ENCODE results near the gene FSD1.
"Not testable (repeated sequence)": the region's sequence is repeated elsewhere in the genome, so short reads cannot be mapped to it uniquely, and the experiment has no call there.

The FSD1 gene

DNA sequence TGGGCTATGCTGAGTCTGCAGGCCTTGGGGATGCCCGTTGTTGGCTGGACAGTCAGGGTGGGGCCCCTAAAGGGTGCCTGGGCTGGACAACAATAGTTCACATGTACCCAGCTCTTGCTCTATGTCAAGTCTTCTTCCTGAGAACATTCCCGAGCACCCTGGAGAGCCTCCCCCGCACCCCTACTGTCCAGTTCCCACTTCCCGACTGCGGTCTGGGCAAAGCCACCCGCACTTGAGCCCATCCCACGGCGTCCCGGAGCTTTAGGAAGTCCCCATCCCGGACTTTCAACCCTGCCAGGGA is 37.9 kb downstream of the FSD1 start:
- in situ Hi-C loops (cut with MboI; ENCODE audit: low sequenced_read_pairs), result no loop called here

GRCh38 chr19:4342615-4343369 is 38.4 kb downstream of the FSD1 start:
- in situ Hi-C loops (cut with MboI; ENCODE audit: low sequenced_read_pairs), result no loop called here

DNA sequence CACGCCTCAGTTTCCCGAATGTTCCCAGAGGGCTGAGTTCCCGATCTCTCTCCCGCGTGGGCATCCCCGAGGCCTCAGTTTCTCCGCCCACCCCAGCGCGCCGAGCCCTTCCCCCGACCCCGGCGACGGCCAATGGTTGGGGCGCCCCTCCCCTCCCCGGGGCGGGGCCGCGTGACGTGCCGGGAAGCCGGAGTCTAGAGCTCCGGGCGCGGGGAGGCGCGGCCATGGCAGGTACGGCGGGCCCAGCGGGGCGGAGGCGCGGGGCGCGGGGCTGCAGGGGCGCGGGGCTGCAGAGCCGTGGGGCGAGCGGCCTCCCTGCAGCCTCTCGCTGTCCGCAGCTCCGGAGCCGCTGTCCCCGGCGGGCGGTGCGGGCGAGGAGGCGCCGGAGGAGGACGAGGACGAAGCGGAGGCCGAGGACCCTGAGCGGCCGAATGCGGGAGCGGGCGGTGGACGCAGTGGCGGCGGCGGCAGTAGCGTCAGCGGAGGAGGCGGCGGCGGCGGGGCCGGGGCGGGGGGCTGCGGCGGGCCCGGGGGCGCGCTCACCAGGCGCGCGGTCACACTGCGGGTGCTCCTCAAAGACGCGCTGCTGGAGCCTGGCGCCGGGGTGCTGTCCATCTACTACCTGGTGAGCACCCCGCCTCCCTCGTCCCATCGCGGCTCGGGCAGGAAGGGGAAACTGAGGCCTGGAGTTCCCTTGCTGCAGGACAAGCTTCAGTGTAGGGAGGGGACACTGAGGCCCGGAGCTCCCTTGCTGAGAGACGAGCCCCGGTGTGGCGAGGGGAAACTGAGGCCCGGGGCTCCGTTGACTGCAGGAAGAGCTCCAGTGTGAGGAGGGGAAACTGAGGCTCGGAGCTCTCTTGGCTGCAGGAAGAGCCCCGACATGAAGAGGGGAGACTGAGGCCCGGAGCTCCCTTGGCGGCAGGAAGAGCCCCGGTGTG is 39.2 kb downstream of the FSD1 start, which contains the start of gene MPND:
Gene MPND, plus strand, starts transcription at position 193 of the 938 bp plus-strand sequence. Its CDS starts 32 bp downstream, at position 225.
- in situ Hi-C loops (cut with MboI; ENCODE audit: low sequenced_read_pairs), result no loop called here

GRCh38 chr19:4345342-4346019 is 41.1 kb downstream of the FSD1 start:
- in situ Hi-C loops (cut with MboI; ENCODE audit: low sequenced_read_pairs), result no loop called here

- in situ Hi-C loops (cut with MboI; ENCODE audit: low sequenced_read_pairs), result no loop called here
These were observed 41.6 kb downstream of the FSD1 start for GRCh38 chr19:4346020-4346383.

DNA sequence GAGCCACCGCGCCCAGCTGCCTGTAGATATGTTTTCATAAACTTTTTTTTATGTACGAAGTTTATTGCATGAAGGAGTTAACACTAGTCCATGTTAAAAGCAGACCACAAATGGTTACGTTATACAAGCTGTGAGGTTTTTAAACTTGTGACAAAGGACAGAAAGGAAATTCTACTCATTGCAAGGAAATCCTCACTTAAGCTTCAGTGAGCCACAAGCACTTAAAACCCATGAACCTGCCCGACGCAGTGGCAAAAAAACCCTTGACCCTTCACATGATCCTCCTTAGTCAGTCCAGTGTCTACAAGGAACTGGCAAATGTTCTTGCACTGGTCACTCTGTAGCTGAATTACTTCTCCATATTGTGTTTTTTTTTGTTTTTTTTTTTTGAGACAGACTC is 43.1 kb downstream of the FSD1 start:
- in situ Hi-C loops (cut with MboI; ENCODE audit: low sequenced_read_pairs), result no loop called here

DNA sequence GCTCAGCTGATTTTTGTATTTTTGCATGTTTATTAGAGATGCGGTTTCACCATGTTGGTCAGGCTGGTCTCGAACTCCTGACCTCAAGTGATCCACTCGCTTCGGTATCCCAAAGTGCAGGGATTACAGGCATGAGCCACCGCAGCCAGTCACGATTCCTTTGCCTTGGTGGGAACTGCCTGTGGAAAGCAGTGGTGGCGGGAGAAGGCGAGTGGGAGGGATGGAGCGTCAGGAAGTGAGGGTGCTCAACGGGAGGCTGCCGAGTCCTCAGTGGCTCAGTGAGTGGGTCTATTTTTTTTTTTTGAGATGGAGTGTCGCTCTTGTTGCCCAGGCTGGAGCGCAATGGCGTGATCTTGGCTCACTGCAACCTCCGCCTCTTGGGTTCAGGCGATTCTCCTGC is 44.8 kb downstream of the FSD1 start:
- in situ Hi-C loops (cut with MboI; ENCODE audit: low sequenced_read_pairs), result not testable (repeated sequence)

- in situ Hi-C loops (cut with MboI; ENCODE audit: low sequenced_read_pairs), result no loop called here
These were observed 45.7 kb downstream of the FSD1 start for GRCh38 chr19:4350111-4350510.

GRCh38 chr19:4350726-4351125 is 46.3 kb downstream of the FSD1 start:
- in situ Hi-C loops (cut with MboI; ENCODE audit: low sequenced_read_pairs), result no loop called here

DNA sequence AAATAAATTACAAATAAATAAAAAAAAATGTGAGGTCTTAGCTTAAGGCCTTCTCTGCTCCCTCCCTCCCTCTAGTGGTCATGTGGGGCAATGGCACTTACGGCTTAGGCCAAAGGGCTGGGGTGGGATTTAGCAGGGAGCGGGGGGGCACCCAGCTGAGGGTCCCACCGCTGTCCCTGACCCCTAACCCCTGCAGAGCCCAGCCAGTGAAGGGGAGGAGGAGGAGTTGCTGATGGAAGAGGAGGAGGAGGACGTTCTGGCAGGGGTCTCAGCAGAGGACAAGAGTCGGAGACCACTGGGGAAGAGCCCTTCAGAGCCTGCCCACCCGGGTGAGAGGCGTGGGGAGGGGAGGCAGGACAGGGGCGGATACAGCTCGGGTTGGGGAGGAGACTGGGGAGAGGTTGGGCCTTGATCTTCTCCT is 48.3 kb downstream of the FSD1 start:
- in situ Hi-C loops (cut with MboI; ENCODE audit: low sequenced_read_pairs), result no loop called here

DNA sequence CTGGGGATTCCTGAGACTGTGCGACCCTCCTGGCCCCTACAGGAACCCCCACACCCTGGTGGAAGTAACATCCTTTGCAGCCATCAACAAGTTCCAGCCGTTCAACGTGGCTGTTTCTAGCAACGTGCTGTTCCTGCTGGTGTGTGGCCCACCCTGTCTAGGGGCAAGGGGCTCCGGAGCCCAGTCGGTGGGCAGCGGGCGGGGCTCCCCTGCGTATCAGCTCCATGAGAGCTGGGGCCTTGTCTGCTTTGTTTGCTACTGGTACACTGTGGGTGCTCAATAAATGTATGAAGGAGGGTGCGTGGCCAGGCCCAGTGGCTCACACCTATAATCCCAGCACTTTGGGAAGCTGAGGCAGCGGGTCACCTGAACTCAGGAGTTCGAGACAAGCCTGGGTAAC is 49.9 kb downstream of the FSD1 start:
- in situ Hi-C loops (cut with MboI; ENCODE audit: low sequenced_read_pairs), result no loop called here

DNA sequence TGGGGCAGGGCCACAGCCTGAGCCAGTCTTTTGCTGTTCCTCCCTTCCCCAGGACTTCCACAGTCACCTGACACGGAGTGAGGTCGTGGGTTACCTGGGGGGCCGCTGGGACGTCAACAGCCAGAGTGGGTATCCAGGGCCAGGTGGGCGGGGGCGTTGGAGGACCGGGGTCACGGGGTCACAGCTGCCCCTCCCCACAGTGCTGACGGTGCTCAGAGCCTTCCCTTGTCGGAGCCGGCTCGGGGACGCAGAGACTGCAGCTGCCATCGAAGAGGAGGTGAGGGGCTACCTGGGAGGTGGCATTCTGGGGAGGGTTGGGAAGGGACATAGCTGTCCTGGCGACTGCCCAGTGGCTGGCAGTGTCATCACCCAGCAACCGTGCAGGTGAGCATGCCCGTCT is 50.5 kb downstream of the FSD1 start:
- in situ Hi-C loops (cut with MboI; ENCODE audit: low sequenced_read_pairs), result no loop called here

GRCh38 chr19:4357095-4357797 is 52.8 kb downstream of the FSD1 start:
- in situ Hi-C loops (cut with MboI; ENCODE audit: low sequenced_read_pairs), result no loop called here

- in situ Hi-C loops (cut with MboI; ENCODE audit: low sequenced_read_pairs), result no loop called here
These were observed 53.5 kb downstream of the FSD1 start for GRCh38 chr19:4357921-4358326.

- in situ Hi-C loops (cut with MboI; ENCODE audit: low sequenced_read_pairs), result no loop called here
These were observed 54.6 kb downstream of the FSD1 start for GRCh38 chr19:4358709-4359626.

DNA sequence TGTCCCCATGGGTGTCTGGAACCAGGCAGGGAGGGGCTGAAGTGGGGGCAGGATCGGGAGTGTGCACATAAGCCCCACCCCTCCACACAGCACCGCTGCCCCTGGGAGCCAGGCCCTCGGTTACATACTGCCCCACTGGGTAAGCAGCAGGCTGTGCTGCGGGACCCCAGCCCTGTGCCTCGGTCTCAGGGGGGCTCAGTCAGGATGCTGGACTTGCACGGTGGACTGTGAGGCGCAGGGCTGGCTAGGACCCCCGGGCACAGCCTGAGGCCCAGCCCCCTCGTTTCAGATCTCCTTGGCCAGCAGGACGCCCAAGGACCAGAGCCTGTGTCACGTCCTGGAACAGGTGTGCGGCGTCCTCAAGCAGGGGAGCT is 55.2 kb downstream of the FSD1 start:
- in situ Hi-C loops (cut with MboI; ENCODE audit: low sequenced_read_pairs), result no loop called here

- in situ Hi-C loops (cut with MboI; ENCODE audit: low sequenced_read_pairs), result no loop called here
These were observed 55.7 kb downstream of the FSD1 start for GRCh38 chr19:4360081-4360569.

GRCh38 chr19:4360641-4361151 is 56.3 kb downstream of the FSD1 start:
- in situ Hi-C loops (cut with MboI; ENCODE audit: low sequenced_read_pairs), result no loop called here

DNA sequence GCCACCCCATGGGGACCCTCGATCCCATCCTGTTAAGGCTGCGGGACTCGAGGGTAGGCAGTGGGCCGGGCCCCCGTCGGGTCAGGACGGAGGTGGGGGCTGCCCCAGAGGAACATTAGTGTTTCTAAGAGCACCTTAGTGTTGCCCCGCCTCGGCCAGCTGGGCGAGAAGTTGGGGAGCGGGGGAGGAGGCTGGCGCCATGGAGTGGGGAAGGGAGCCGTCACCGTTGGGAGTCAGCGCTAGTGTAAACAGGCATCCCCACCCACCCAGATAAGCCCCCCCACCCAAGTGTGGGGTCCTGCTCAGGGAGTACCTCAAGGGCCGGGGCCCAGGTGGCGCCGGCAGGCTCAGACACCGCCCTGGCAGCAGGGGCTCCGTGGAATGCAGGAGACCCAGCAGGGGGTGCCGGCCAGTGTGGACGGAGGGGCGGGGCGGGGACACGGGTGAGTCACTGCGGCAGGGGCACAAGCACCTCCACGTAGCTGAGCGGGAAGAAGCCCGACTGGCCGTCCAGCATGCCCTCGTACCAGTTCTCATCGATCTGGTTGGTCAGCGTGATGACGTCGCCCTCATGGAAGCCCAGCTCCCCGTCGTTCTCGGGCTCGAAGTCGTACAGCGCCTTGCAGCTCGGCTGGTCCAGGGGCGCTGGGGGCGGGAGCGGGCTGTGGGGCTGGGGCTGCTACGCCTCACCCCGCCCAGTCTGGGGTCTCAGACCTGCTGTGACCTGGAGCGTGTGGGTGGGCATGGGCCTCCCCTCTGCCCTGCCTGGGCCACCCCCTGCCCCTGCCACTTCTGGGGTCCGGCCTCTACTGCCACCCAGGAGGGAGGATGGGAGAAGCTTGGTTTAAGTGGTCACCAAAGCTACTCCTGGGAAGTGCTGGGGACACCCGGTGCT is 57.0 kb downstream of the FSD1 start:
- in situ Hi-C loops (cut with MboI; ENCODE audit: low sequenced_read_pairs), result no loop called here

Measured in HL-60/S4 treated with phorbol 12-myristate 13-acetate at 8.2 ng/mL for 4 days and 3 days (cell line).